K562 (cell line): ENCODE measurements around the gene NR1D1. TPM values are rescaled to one million over a fixed set of nuclear protein-coding genes. Genes with fewer than 3 reads are reported as not detected.

Experiments used
- CC2D1A ChIP-seq: fragments of 450-650 bp; IDR thresholded peaks from 2 replicates; pipeline ENCODE4 v1.6.1; 2017; ENCODE audit warnings: mild to moderate bottlenecking
- CEBPZ ChIP-seq: fragments of 150-350 bp; IDR thresholded peaks from 2 replicates; pipeline ENCODE4 v1.6.1; 2014; ENCODE audit warnings: low read depth, mild to moderate bottlenecking, low read length, borderline replicate concordance
- ETV1 ChIP-seq: fragments of 450-650 bp; conservative IDR thresholded peaks from 2 replicates; pipeline ENCODE4 v1.6.1; 2016; ENCODE audit warnings: missing genetic modification characterization, control low read depth, low read depth, missing compliant biosample characterization
- HDAC6 ChIP-seq: IDR thresholded peaks from 2 replicates; pipeline ENCODE4 v1.6.1; 2012; ENCODE audit warnings: low read depth, mild to moderate bottlenecking, control low read depth, inconsistent platforms, low read length, moderate library complexity
- HDGF ChIP-seq: fragments of 450-650 bp; IDR thresholded peaks from 2 replicates; pipeline ENCODE4 v1.6.1; 2016
- HNRNPH1 ChIP-seq: fragments of 200-400 bp; formaldehyde crosslinking; optimal IDR thresholded peaks from 2 replicates; pipeline ENCODE3; 2017; ENCODE audit warnings: low read depth, mild to moderate bottlenecking, low read length, moderate library complexity
- MCM3 ChIP-seq: fragments of 450-650 bp; IDR thresholded peaks from 2 replicates; pipeline ENCODE4 v1.6.1; 2016
- SAFB ChIP-seq: fragments of 200-400 bp; formaldehyde crosslinking; IDR thresholded peaks from 2 replicates; pipeline ENCODE4 v1.6.1; 2017; ENCODE audit warnings: low read depth, low read length, borderline replicate concordance
- SNIP1 ChIP-seq: fragments of 450-650 bp; IDR thresholded peaks from 2 replicates; pipeline ENCODE4 v1.7.1; 2017; ENCODE audit warnings: low read depth, mild to moderate bottlenecking
- ZNF165 ChIP-seq: fragments of 250-450 bp; sonication (Bioruptor Pico); IDR thresholded peaks from 2 replicates; pipeline ENCODE4 v1.4.0; 2020; ENCODE audit warnings: borderline replicate concordance
- ZNF3 ChIP-seq: fragments of 250-450 bp; sonication (Bioruptor Pico); IDR thresholded peaks from 2 replicates; pipeline ENCODE4 v1.5.0; 2021; ENCODE audit warnings: mild to moderate bottlenecking, moderate library complexity
- polyA plus RNA-seq, 8 experiments: library from polyadenylated mRNA; depleted of rRNA in 4 of 8; stranded (reverse) in 5 of 8; unstranded in 3 of 8; fragments of >200 nt; fragmentation: Nextera tagmentation in 2 of 8; fragmentation: Illumina TruSeq in 1 of 8; extraction: Ambion mirVana in 2 of 8; extraction: Trizol in 1 of 8; gene quantifications; 2 replicates each; pipeline versions ENCODE4 v1.2.1 to v1.2.3, GENCODE V29; 2011 to 2014; ENCODE audit warnings: inconsistent platforms in 1 of 8, missing spikeins in 1 of 8
- total RNA-seq, 7 experiments: library from RNA; depleted of rRNA in 6 of 7; stranded (reverse); fragments of >200 nt in 6 of 7; fragmentation: Illumina TruSeq in 2 of 7; extraction: Trizol in 2 of 7; gene quantifications; 2 replicates each; pipeline versions ENCODE4 v1.2.1 to v1.2.3, GENCODE V29; 2011 to 2021; ENCODE audit warnings: low replicate concordance in 1 of 7
- TF ChIP-seq, protein P1 (sequence below), 2 experiments: fragments of 450-650 bp; IDR thresholded peaks; 2 replicates each; pipeline ENCODE4 v1.6.1; 2016; ENCODE audit warnings: mild to moderate bottlenecking in 2 of 2, borderline replicate concordance in 1 of 2, low read depth in 1 of 2, moderate library complexity in 1 of 2
- TF ChIP-seq, protein P2 (sequence below): fragments of 250-450 bp; sonication (Bioruptor Pico); IDR thresholded peaks from 2 replicates; pipeline ENCODE4 v1.8.0; 2022; ENCODE audit warnings: inconsistent platforms

The NR1D1 gene
- total and polyA plus RNA-seq, 9 of the 15 experiments (the other 6 are each of a cell fraction or from before 2014, with no cell fraction given): 0.25 to 7.7 (median 0.65) TPM

GRCh38 chr17:40122999-40123810 is 22.8 kb upstream of the NR1D1 start (continued):
- TF ChIP-seq, protein P1, sequence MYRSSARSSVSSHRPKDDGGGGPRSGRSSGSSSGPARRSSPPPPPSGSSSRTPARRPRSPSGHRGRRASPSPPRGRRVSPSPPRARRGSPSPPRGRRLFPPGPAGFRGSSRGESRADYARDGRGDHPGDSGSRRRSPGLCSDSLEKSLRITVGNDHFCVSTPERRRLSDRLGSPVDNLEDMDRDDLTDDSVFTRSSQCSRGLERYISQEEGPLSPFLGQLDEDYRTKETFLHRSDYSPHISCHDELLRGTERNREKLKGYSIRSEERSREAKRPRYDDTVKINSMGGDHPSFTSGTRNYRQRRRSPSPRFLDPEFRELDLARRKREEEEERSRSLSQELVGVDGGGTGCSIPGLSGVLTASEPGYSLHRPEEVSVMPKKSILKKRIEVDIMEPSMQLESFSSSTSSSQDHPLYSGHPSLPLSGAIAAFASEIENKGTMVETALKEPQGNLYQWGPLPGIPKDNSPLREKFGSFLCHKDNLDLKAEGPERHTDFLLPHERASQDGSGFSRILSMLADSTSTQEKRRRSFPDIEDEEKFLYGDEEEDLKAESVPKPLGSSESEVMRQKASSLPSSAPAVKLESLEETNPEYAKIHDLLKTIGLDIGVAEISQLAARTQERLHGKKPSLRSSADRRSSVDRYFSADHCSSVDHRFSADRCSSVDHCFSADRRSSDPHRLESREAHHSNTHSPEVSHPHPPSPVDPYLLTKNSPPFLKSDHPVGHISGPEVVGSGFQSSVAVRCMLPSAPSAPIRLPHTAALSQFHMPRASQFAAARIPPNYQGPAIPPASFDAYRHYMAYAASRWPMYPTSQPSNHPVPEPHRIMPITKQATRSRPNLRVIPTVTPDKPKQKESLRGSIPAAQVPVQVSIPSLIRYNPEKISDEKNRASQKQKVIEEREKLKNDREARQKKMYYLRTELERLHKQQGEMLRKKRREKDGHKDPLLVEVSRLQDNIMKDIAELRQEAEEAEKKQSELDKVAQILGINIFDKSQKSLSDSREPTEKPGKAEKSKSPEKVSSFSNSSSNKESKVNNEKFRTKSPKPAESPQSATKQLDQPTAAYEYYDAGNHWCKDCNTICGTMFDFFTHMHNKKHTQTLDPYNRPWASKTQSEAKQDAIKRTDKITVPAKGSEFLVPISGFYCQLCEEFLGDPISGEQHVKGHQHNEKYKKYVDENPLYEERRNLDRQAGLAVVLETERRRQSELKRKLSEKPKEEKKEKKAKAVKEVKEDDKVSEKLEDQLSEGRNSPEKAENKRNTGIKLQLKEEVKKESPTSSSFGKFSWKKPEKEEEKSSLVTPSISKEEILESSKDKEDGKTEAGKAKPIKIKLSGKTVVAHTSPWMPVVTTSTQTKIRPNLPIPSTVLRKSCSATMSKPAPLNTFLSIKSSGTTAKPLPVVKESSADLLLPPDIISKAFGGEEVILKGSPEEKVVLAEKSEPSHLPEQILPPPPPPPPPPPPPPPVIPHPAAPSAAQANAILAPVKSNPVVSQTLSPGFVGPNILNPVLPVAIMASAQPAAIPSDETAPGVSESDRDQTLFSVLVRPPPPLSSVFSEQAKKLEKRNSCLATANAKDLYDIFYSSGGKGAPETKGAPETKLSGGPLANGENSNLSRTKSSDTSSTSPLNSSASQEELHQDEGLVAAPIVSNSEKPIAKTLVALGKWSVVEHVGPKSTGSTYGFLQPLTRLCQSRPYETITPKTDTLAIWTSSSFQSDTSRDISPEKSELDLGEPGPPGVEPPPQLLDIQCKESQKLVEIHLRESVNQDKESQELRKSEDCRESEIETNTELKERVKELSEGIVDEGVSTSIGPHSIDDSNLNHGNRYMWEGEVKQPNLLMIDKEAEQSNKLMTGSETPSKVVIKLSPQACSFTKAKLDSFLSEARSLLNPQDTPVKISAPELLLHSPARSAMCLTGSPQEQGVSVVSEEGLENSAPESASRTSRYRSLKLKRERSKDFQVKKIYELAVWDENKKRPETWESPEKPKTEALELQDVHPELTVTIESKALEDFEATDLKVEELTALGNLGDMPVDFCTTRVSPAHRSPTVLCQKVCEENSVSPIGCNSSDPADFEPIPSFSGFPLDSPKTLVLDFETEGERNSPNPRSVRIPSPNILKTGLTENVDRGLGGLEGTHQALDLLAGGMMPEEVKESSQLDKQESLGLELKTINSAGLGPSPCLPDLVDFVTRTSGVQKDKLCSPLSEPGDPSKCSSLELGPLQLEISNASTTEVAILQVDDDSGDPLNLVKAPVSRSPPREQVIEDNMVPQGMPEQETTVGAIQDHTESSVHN (IDR thresholded peaks at IDR 0.05; ENCODE audit: borderline replicate concordance in 1 of 2, low read depth in 1 of 2): no peak
- TF ChIP-seq SAFB (no peak), CC2D1A (peak; percentile 30; the same call in 1 of the 2 replicates), ZNF165 (no peak), HNRNPH1 (no peak), SNIP1 (no peak), CEBPZ (no peak), MCM3 (no peak), ZNF3 (CRISPR knock-in tag) (no peak), HDAC6 (no peak), HDGF (0 out of 2 replicates have a peak, but pooled peaks have one; percentile 59), ETV1 (tag) (no peak)
- TF ChIP-seq, protein P2, sequence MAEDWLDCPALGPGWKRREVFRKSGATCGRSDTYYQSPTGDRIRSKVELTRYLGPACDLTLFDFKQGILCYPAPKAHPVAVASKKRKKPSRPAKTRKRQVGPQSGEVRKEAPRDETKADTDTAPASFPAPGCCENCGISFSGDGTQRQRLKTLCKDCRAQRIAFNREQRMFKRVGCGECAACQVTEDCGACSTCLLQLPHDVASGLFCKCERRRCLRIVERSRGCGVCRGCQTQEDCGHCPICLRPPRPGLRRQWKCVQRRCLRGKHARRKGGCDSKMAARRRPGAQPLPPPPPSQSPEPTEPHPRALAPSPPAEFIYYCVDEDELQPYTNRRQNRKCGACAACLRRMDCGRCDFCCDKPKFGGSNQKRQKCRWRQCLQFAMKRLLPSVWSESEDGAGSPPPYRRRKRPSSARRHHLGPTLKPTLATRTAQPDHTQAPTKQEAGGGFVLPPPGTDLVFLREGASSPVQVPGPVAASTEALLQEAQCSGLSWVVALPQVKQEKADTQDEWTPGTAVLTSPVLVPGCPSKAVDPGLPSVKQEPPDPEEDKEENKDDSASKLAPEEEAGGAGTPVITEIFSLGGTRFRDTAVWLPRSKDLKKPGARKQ (CRISPR knock-in tag): no peak
